SU-DHL-6 (cell line): ENCODE results near the gene PDE4B.

Experiments
- H2AFZ ChIP-seq: fragments of 200-600 bp; sonication (generic); 2 replicates; pipeline ENCODE4 v1.6.1; 2014; ENCODE audit warnings: low read depth, mild to moderate bottlenecking, moderate library complexity, mixed read lengths, antibody characterized with exemption, low read length; ENCODE audit not compliant: severe bottlenecking
- H3F3A ChIP-seq: fragments of 200-600 bp; shearing (Covaris generic); 2 replicates; pipeline ENCODE4 v1.6.0; 2016; ENCODE audit warnings: antibody characterized with exemption, mild to moderate bottlenecking; ENCODE audit not compliant: insufficient read depth
- H3K27ac ChIP-seq: fragments of 200-600 bp; sonication (generic); 2 replicates; pipeline ENCODE4 v1.5.1; 2016; ENCODE audit warnings: low read depth, mild to moderate bottlenecking, low read length, moderate library complexity, mixed read lengths
- H3K27me3 ChIP-seq: fragments of 200-600 bp; sonication (generic), shearing (Covaris generic); 2 replicates; pipeline ENCODE4 v1.6.0; 2014; ENCODE audit warnings: mild to moderate bottlenecking, low read length
- H3K36me3 ChIP-seq: fragments of 200-600 bp; sonication (generic); 2 replicates; pipeline ENCODE4 v1.6.1; 2014; ENCODE audit warnings: mild to moderate bottlenecking, low read length, mixed read lengths
- H3K4me2 ChIP-seq: fragments of 300-600, 200-600 bp; shearing (Covaris generic), sonication (generic); 2 replicates; pipeline ENCODE4 v1.6.0; 2014; ENCODE audit warnings: low read length, low read depth, mild to moderate bottlenecking; ENCODE audit not compliant: poor library complexity, severe bottlenecking
- H3K4me3 ChIP-seq: fragments of 200-600 bp; sonication (generic); 2 replicates; pipeline ENCODE4 v1.5.1; 2014; ENCODE audit warnings: antibody characterized with exemption, low read length, mild to moderate bottlenecking, mixed read lengths; ENCODE audit not compliant: insufficient read depth, poor library complexity, severe bottlenecking
- H3K79me2 ChIP-seq: fragments of 200-600 bp; sonication (generic); 2 replicates; pipeline ENCODE4 v1.6.1; 2014; ENCODE audit warnings: mild to moderate bottlenecking, low read length, moderate library complexity; ENCODE audit not compliant: insufficient read depth
- H3K9ac ChIP-seq: fragments of 200-600 bp; sonication (generic); 2 replicates; pipeline ENCODE4 v1.7.0; 2014; ENCODE audit warnings: mild to moderate bottlenecking, low read length
- H3K9me2 ChIP-seq: fragments of 200-600 bp; sonication (generic); replicated peaks from 2 replicates; pipeline ENCODE4 v1.6.1; 2014; ENCODE audit warnings: low read length; ENCODE audit not compliant: insufficient read depth
- H3K9me3 ChIP-seq: fragments of 200-600 bp; sonication (generic); 2 replicates; pipeline ENCODE4 v1.6.1; 2014; ENCODE audit warnings: low read length, mixed read lengths; ENCODE audit not compliant: insufficient read depth
- H4K20me1 ChIP-seq: fragments of 200-600 bp; sonication (generic); 2 replicates; pipeline ENCODE4 v1.6.1; 2014; ENCODE audit warnings: low read depth, mild to moderate bottlenecking, antibody characterized with exemption, low read length, moderate library complexity, mixed read lengths
- EZH2phosphoT487 ChIP-seq: fragments of 200-600 bp; sonication (generic), shearing (Covaris generic); conservative IDR thresholded peaks from 2 replicates; pipeline ENCODE4 v1.6.1; 2018; ENCODE audit warnings: mild to moderate bottlenecking, antibody characterized with exemption, low read length, moderate library complexity, mixed read lengths
- TF ChIP-seq, protein P1 (sequence below): fragments of 200-600 bp; sonication (generic); IDR thresholded peaks from one replicate; pipeline ENCODE4 v1.5.1; 2017; ENCODE audit warnings: antibody characterized with exemption, mild to moderate bottlenecking, low read length, moderate library complexity; ENCODE audit not compliant: insufficient read depth, poor library complexity, severe bottlenecking

Gene PDE4B

GRCh38 chr1:66140072-66140471 is 347.4 kb downstream of the PDE4B start:
- no peak overlapping the region for H2AFZ ChIP-seq
- no peak overlapping the region for H3K9ac ChIP-seq
- TF ChIP-seq, protein P1, sequence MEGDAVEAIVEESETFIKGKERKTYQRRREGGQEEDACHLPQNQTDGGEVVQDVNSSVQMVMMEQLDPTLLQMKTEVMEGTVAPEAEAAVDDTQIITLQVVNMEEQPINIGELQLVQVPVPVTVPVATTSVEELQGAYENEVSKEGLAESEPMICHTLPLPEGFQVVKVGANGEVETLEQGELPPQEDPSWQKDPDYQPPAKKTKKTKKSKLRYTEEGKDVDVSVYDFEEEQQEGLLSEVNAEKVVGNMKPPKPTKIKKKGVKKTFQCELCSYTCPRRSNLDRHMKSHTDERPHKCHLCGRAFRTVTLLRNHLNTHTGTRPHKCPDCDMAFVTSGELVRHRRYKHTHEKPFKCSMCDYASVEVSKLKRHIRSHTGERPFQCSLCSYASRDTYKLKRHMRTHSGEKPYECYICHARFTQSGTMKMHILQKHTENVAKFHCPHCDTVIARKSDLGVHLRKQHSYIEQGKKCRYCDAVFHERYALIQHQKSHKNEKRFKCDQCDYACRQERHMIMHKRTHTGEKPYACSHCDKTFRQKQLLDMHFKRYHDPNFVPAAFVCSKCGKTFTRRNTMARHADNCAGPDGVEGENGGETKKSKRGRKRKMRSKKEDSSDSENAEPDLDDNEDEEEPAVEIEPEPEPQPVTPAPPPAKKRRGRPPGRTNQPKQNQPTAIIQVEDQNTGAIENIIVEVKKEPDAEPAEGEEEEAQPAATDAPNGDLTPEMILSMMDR = no peak
- no peak for TF ChIP-seq EZH2phosphoT487
- no peak overlapping the region for H3K27ac ChIP-seq
- H4K20me1 ChIP-seq = no peaks in the 10 kb centered on the region
- no peaks in the 10 kb centered on the region for H3K9me3 ChIP-seq
- H3K79me2 ChIP-seq = no peaks in the 10 kb centered on the region
- no peaks in the 10 kb centered on the region for H3K9me2 ChIP-seq
- 0 out of 2 replicates have a peak, but pooled peaks cover 3% of the 10 kb centered on the region for H3K27me3 ChIP-seq
- H3K4me2 ChIP-seq = no peak overlapping the region
- no peak overlapping the region for H3K4me3 ChIP-seq
- H3F3A ChIP-seq = no peaks in the 10 kb centered on the region
- H3K36me3 ChIP-seq = no peaks in the 10 kb centered on the region

GRCh38 chr1:66143651-66144050 is 351.0 kb downstream of the PDE4B start:
- Histone ChIP-seq H3K4me2 (no peak overlapping the region), H3K9ac (no peak overlapping the region)
- no peak for TF ChIP-seq EZH2phosphoT487
- TF ChIP-seq, protein P1 = no peak

DNA sequence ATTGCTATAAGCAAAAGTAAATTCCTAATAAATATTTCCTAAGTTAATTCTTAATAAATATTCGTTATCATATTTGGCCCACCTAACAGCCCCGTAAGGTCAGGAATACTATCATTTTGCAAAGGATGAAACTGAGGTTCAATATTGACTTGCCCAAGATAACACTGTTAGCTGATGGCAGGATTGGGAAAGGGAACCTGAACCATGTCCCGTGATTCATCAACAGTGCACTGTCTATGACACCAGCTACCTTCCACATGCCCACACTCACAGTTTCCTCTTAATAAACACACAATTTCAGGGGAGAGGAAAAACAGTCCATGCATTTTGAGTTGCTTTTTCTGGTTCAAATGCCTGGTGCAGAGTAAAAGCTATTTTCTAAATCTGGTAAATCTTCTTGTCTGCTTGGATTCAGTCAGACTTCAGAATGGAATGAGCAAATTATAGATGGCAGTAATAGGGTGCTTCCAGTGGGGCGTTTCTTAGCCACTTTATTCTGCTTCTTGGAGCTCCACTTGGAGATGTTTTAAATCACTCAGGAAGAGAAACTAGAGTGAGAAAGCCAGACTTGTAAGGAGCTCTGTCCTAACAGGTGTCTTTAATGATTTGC is 354.6 kb downstream of the PDE4B start:
- Histone ChIP-seq H3F3A (no peaks in the 10 kb centered on the region), H3K4me2 (no peak overlapping the region), H3K9me2 (no peaks in the 10 kb centered on the region), H3K9ac (no peak overlapping the region), H3K27me3 (no peaks in the 10 kb centered on the region), H4K20me1 (no peaks in the 10 kb centered on the region), H2AFZ (no peak overlapping the region), H3K27ac (no peak overlapping the region), H3K9me3 (no peaks in the 10 kb centered on the region), H3K36me3 (no peaks in the 10 kb centered on the region), H3K4me3 (no peak overlapping the region), H3K79me2 (no peaks in the 10 kb centered on the region)
- TF ChIP-seq, protein P1 = no peak

More at GRCh38 chr1:66143651-66144050, 351.0 kb downstream of the PDE4B start:
- H3K36me3 ChIP-seq = no peaks in the 10 kb centered on the region
- no peaks in the 10 kb centered on the region for H3K9me3 ChIP-seq
- no peak overlapping the region for H2AFZ ChIP-seq
- H3K4me3 ChIP-seq = no peak overlapping the region
- H3F3A ChIP-seq = no peaks in the 10 kb centered on the region
- no peaks in the 10 kb centered on the region for H3K9me2 ChIP-seq
- no peak overlapping the region for H3K27ac ChIP-seq
- H3K79me2 ChIP-seq = no peaks in the 10 kb centered on the region
- H3K27me3 ChIP-seq = 0 out of 2 replicates have a peak, but pooled peaks cover 3% of the 10 kb centered on the region
- H4K20me1 ChIP-seq = no peaks in the 10 kb centered on the region
